Measurements from ENCODE around the gene ARHGAP19. TPM values are rescaled to one million over a fixed set of nuclear protein-coding genes. Genes with fewer than 3 reads are reported as not detected.

ARHGAP19 gene
- total and polyA plus RNA-seq, 8 donors = 1.2 to 16.2 (median 6.3) TPM

- no peak overlapping the region for H3K4me3 ChIP-seq
Measured at GRCh38 chr10:97312897-97313296, 20.5 kb upstream of the ARHGAP19 start.

DNA sequence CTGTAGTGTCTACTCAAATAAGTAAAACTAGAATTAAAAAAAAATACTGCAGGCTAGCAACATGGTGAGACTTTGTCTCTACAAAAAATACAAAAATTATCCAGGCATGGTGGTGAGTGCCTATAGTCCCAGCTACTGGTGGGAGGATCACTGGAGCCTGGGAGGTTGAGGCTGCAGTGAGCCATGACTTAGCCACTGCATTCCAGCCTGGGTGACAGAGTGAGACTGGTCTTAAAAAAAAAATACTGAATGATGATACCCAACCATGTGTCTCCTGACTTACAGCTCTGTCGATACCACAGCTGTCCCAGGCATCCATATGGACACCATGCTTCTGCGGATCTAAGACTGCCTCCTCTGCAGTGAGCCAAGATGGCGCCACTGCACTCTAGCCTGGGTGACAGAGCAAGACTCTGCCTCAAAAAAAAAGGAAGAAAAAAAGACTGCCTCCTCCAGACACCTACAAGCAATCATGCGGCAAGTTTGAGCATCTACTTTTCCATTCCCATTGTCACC lies 18.7 kb upstream of the ARHGAP19 start:
- no peak overlapping the region for H3K4me3 ChIP-seq
- H3K27ac ChIP-seq = no peak overlapping the region
- WGBS, 5 donors = 92 to 99% (median 94%) methylated on average over 4 of the region's 4 CpGs
- DNase-seq = no peak
- H3K36me3 ChIP-seq = no peaks in the 10 kb centered on the region
- no peaks in the 10 kb centered on the region for H3K4me1 ChIP-seq
- TF ChIP-seq EP300 (IDR thresholded peaks at IDR 0.05) (no peak), POLR2AphosphoS5 (IDR thresholded peaks at IDR 0.05) (no peak), POLR2A (IDR thresholded peaks at IDR 0.05) (no peak)
- TF ChIP-seq, protein P1, sequence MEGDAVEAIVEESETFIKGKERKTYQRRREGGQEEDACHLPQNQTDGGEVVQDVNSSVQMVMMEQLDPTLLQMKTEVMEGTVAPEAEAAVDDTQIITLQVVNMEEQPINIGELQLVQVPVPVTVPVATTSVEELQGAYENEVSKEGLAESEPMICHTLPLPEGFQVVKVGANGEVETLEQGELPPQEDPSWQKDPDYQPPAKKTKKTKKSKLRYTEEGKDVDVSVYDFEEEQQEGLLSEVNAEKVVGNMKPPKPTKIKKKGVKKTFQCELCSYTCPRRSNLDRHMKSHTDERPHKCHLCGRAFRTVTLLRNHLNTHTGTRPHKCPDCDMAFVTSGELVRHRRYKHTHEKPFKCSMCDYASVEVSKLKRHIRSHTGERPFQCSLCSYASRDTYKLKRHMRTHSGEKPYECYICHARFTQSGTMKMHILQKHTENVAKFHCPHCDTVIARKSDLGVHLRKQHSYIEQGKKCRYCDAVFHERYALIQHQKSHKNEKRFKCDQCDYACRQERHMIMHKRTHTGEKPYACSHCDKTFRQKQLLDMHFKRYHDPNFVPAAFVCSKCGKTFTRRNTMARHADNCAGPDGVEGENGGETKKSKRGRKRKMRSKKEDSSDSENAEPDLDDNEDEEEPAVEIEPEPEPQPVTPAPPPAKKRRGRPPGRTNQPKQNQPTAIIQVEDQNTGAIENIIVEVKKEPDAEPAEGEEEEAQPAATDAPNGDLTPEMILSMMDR (IDR thresholded peaks at IDR 0.05) = no peak
- intact Hi-C loops (cut with DNase I; ENCODE audit: low total_unique reads) = no loop called here
- no peaks in the 10 kb centered on the region for H3K27me3 ChIP-seq
- no peaks in the 10 kb centered on the region for H3K9me3 ChIP-seq

More at GRCh38 chr10:97312897-97313296, 20.5 kb upstream of the ARHGAP19 start:
- no peaks in the 10 kb centered on the region for H3K9me3 ChIP-seq
- H3K27ac ChIP-seq = no peak overlapping the region
- 81 to 90% (median 85%) methylated on average over 6 of the region's 6 CpGs for WGBS, 5 donors
- TF ChIP-seq POLR2AphosphoS5 (IDR thresholded peaks at IDR 0.05) (no peak), POLR2A (IDR thresholded peaks at IDR 0.05) (no peak)
- TF ChIP-seq, protein P1 (IDR thresholded peaks at IDR 0.05) = no peak
- no peaks in the 10 kb centered on the region for H3K27me3 ChIP-seq
- H3K4me1 ChIP-seq = peaks cover 0 to under 1% (median 0%) of the 10 kb centered on the region in 4 donors
- no peaks in the 10 kb centered on the region for H3K36me3 ChIP-seq
- no peak for DNase-seq
- intact Hi-C loops (cut with DNase I; ENCODE audit: low total_unique reads) = no loop called here

DNA sequence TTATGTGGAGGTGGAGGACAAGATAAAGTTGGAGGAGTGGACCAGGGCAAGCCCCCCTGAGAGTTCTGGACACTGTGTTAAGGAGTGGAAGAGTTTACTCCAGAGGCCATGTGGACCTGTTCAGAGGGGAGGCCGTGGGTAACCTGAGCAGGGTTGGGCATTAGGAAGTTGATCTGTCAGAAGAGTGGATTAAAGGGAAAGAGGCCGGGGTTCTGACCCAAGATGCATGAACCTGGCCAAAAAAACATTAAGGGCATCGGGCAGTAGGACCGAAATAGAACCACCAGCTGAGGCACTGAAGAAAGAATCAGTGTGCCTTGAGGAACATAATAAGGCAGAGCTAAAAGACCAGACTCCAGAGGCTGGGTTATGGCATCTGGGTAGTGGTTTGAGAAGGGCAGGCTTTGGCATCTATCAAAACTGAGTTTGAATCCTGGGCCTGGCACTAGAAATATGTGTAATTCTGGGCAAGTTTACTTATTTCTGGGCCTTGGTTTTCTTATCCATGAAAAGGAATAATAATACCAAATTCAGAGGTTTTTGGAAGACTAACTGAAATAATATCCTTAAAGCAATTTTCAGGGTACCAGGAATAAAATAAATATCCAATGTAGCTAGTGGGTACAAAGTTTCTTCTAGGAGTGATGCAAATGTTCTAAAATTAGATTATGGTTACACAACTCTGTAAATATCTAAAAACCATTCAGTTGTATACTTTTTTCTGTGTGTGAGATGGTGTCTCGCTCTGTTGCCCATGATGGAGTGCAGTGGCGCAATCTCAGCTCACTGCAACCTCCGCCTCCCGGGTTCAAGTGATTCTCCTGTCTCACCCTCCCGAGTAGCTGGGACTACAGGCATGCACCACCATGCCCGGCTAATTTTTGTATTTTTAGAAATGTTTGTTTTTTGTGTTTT lies 15.7 kb upstream of the ARHGAP19 start:
- no peaks in the 10 kb centered on the region for H3K27me3 ChIP-seq
- no peaks in the 10 kb centered on the region for H3K9me3 ChIP-seq
- H3K4me1 ChIP-seq = no peaks in the 10 kb centered on the region
- intact Hi-C loops (cut with DNase I; ENCODE audit: low total_unique reads) = no loop called here
- H3K27ac ChIP-seq = no peak overlapping the region
- 73 to 79% (median 76%) methylated on average over 10 of the region's 10 CpGs for WGBS, 5 donors
- H3K4me3 ChIP-seq = no peak overlapping the region
- DNase-seq = no peak
- H3K36me3 ChIP-seq = no peaks in the 10 kb centered on the region
- TF ChIP-seq, protein P1 (IDR thresholded peaks at IDR 0.05) = no peak
- no peak for TF ChIP-seq POLR2AphosphoS5 (IDR thresholded peaks at IDR 0.05)
- no peak for TF ChIP-seq EP300 (IDR thresholded peaks at IDR 0.05)
- TF ChIP-seq POLR2A (IDR thresholded peaks at IDR 0.05) = no peak

DNA sequence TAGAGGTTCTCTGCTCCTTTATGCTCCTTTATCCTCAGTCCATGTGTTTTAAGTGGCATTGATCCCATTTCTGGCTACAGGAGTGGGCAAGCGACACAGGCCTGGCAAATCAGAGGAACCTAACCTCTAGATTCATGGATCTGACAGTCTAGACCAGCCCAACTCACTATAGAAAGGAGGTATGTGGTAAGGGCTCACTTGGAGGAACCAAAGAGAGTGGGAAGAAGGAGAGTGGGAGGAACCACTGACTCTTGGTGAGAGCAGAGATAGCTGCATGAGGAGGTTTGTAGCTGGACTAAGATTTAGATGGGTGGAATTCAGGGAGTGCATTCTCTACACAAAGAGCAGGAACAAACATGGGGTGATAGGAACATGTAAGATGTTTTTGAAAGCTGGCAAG lies 15.0 kb upstream of the ARHGAP19 start:
- Histone ChIP-seq H3K4me1 (no peaks in the 10 kb centered on the region), H3K36me3 (no peaks in the 10 kb centered on the region), H3K4me3 (no peak overlapping the region), H3K27ac (no peak overlapping the region), H3K27me3 (no peaks in the 10 kb centered on the region), H3K9me3 (no peaks in the 10 kb centered on the region)
- intact Hi-C loops (cut with DNase I; ENCODE audit: low total_unique reads) = no loop called here
- TF ChIP-seq EP300 (IDR thresholded peaks at IDR 0.05) (no peak), POLR2AphosphoS5 (IDR thresholded peaks at IDR 0.05) (no peak), POLR2A (IDR thresholded peaks at IDR 0.05) (no peak)
- TF ChIP-seq, protein P1 (IDR thresholded peaks at IDR 0.05) = no peak
- 40 to 94% (median 46%) methylated on average over 1 of the region's 1 CpG for WGBS, 5 donors
- DNase-seq = no peak
